ENCODE measurements around the gene DMAP1.

Gene DMAP1

DNA sequence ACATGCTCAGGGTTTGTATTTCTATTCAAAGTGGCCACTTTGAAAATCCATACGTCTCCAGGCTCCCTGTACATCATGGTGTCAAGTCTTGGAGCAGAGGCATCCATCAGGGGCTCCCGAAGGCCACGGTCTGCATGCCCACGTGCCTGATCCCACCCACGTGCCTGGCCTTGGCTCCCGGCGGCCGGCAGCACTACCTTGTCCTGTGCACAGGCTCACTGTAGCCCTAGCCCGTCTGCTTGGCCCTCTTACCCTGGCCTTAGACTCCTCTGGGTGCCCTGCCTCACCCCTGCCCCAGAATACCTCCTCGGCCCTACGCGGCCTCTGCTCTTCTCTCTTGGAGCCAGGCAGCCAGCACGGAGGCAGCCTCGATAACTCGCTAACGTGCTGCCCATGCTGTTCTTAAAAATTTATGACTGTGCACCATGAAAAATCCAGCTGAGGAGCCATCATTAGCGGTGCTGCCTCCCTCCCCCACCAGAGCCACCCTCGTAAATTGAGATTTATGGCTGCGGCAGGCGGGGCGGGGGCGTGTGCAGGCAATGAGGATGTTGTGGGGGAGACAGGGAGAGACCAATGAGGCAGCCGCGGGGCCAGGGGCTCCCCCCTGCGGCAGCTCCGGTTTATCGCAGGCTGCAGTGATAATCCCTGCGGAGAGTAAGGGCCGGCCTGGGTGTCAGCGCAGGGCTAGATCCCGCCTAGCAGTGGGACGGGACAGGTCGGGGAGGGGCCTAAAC, 24.6 kb downstream of the DMAP1 start (continued):
- no peak; the same call in 1 of the 2 replicates for TF ChIP-seq ZNF76 (tag by site-specific recombination; IDR thresholded peaks at IDR 0.05; ENCODE audit: borderline replicate concordance, low read depth)
- no peak for TF ChIP-seq ZNF777 (tag by site-specific recombination; IDR thresholded peaks at IDR 0.05; ENCODE audit: borderline replicate concordance)
- peak; percentile 92 for TF ChIP-seq WT1 (tag by site-specific recombination; IDR thresholded peaks at IDR 0.05)
- TF ChIP-seq KLF16 (tag by site-specific recombination; IDR thresholded peaks at IDR 0.05), result peak; percentile 95
- TF ChIP-seq ZNF843 (tag by site-specific recombination; IDR thresholded peaks at IDR 0.05), result peak; percentile 95
- no peak for TF ChIP-seq HOXD13 (CRISPR knock-in tag; IDR thresholded peaks at IDR 0.05; ENCODE audit: borderline replicate concordance)
- peak; percentile 20; the same call in 1 of the 2 replicates for TF ChIP-seq ZNF596 (tag by site-specific recombination; IDR thresholded peaks at IDR 0.05)
- TF ChIP-seq ZSCAN5A (tag by site-specific recombination; IDR thresholded peaks at IDR 0.05), result no peak; the same call in 1 of the 2 replicates
- TF ChIP-seq ZNF433 (tag by site-specific recombination; IDR thresholded peaks at IDR 0.05; ENCODE audit: low read depth), result no peak
- TF ChIP-seq ZNF837 (tag by site-specific recombination; IDR thresholded peaks at IDR 0.05), result no peak
- no peak for TF ChIP-seq ZNF248 (tag by site-specific recombination; IDR thresholded peaks at IDR 0.05)
- 0 out of 2 replicates have a peak, but pooled peaks have one; percentile 55 for TF ChIP-seq ZSCAN16 (tag by site-specific recombination; IDR thresholded peaks at IDR 0.05)
- no peak for TF ChIP-seq ZNF830 (tag by site-specific recombination; IDR thresholded peaks at IDR 0.05; ENCODE audit: low read depth)
- TF ChIP-seq ZNF785 (tag by site-specific recombination; IDR thresholded peaks at IDR 0.05), result no peak
- peak; percentile 85 for TF ChIP-seq ZNF629 (tag by site-specific recombination; IDR thresholded peaks at IDR 0.05)
- 0 out of 2 replicates have a peak, but pooled peaks have one; percentile 75 for TF ChIP-seq BCL11A (tag by site-specific recombination; IDR thresholded peaks at IDR 0.05; ENCODE audit: low read depth)
- TF ChIP-seq ZBTB17 (tag by site-specific recombination; IDR thresholded peaks at IDR 0.05), result peak; percentile 89; the same call in 1 of the 2 replicates
- no peak for TF ChIP-seq ZNF214 (tag by site-specific recombination; IDR thresholded peaks at IDR 0.05; ENCODE audit: borderline replicate concordance)
- peak; percentile 86 for TF ChIP-seq GLIS1 (tag by site-specific recombination; IDR thresholded peaks at IDR 0.05)
- TF ChIP-seq ZNF48 (tag by site-specific recombination; IDR thresholded peaks at IDR 0.05), result no peak
- TF ChIP-seq ZNF2 (tag by site-specific recombination; IDR thresholded peaks at IDR 0.05), result peak; percentile 94
- peak; percentile 65; the same call in 1 of the 2 replicates for TF ChIP-seq ZNF394 (tag by site-specific recombination; IDR thresholded peaks at IDR 0.05; ENCODE audit: borderline replicate concordance)
- TF ChIP-seq ZBTB49 (tag by site-specific recombination; IDR thresholded peaks at IDR 0.05; ENCODE audit: low read depth), result no peak
- peak; percentile 94 for TF ChIP-seq CTCF (tag by site-specific recombination; IDR thresholded peaks at IDR 0.05)
- no peak for TF ChIP-seq ZNF530 (tag by site-specific recombination; IDR thresholded peaks at IDR 0.05; ENCODE audit: low read depth)
- TF ChIP-seq ZNF404 (tag by site-specific recombination; IDR thresholded peaks at IDR 0.05), result no peak
- TF ChIP-seq, protein P1, sequence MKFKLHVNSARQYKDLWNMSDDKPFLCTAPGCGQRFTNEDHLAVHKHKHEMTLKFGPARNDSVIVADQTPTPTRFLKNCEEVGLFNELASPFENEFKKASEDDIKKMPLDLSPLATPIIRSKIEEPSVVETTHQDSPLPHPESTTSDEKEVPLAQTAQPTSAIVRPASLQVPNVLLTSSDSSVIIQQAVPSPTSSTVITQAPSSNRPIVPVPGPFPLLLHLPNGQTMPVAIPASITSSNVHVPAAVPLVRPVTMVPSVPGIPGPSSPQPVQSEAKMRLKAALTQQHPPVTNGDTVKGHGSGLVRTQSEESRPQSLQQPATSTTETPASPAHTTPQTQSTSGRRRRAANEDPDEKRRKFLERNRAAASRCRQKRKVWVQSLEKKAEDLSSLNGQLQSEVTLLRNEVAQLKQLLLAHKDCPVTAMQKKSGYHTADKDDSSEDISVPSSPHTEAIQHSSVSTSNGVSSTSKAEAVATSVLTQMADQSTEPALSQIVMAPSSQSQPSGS (tag by site-specific recombination; IDR thresholded peaks at IDR 0.05; ENCODE audit: low read depth), result peak; percentile 54; the same call in 1 of the 2 replicates
- TF ChIP-seq ZNF174 (tag by site-specific recombination; IDR thresholded peaks at IDR 0.05), result no peak
- TF ChIP-seq ZNF148 (tag by site-specific recombination; IDR thresholded peaks at IDR 0.05; ENCODE audit: borderline replicate concordance), result no peak
- peak; percentile 99 for TF ChIP-seq KLF10 (tag by site-specific recombination; IDR thresholded peaks at IDR 0.05)
- TF ChIP-seq ZNF473 (tag by site-specific recombination; IDR thresholded peaks at IDR 0.05), result no peak

Data from HEK293 (cell line).